NCI-H2227 (cell line): Measurements from ENCODE around the gene CRTAC1.

Experiments
- DNase-seq: peaks from one replicate; lab custom pipeline; 2025; ENCODE audit not compliant: unreplicated experiment; lab: John Stamatoyannopoulos, UW

CRTAC1 gene

GRCh38 chr10:97975598-97975997 is 54.8 kb downstream of the CRTAC1 start:
- no peak for DNase-seq

DNA sequence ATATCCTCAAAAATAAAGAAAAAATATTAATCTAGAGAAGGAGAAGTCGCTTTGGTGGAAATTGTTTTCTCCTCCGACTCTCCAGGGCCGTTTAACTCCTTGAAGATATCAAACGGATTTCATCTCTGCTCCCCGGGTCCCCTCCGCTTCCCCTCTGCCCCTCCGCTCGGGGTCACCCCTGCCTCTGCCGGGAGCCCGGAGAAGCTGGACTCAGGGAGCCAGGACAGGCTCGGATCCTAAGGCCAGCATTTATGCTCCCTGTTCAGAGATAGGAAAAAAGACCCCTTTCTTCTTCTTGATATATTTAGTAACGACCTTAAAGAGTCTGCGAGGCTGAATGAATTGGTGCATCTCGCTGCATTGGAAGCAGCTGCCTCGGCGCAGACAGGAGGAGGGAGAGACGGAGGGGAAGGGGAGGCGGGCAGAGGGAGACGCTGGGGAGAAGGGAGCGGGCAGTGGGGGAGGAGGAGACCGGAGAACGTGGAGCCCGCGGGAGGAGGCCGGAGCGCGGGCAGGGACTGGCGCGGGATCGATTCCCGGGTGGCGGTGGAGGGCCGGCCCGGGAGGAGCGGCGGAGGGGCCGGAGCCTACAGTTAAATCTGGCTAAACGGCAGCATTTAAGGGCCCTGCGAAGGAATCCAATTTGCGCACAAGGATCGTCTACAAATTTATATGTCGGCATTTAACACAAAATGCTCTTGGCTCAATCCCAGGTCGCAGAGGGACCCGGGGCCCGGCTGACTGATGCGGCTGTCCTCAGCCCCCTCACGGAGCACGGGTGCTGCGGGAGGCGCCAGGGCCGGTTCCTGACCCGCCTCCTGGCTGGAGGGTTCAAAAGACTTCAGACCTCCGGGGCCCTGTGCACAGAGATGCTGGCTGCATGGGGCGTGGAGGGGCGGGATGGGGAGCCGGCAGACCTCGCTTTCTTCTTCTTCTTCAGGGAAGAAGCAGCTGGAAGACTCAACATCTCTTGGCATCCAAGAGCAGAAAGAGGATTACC is 55.6 kb downstream of the CRTAC1 start:
- peak; percentile 59 for DNase-seq

DNA sequence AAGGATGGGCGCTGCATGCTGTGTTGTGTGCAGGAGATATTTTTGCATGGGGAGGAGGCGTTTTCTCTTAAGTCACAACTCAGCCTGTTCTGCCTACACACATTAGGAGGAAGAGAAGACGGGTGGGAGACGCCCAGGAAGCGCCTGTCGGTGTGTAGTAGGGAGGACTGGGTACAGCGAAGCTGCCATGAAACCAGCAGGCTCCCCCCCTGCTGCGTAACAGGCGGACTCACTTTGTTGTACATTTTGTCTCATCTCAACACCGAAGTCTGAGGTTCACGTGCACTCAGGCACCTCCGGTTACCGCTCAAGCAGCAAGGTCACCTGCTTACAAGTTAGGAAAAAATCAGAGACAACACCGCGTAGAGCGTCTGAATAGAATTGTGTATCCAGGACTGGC is 56.3 kb downstream of the CRTAC1 start:
- no peak for DNase-seq

DNA sequence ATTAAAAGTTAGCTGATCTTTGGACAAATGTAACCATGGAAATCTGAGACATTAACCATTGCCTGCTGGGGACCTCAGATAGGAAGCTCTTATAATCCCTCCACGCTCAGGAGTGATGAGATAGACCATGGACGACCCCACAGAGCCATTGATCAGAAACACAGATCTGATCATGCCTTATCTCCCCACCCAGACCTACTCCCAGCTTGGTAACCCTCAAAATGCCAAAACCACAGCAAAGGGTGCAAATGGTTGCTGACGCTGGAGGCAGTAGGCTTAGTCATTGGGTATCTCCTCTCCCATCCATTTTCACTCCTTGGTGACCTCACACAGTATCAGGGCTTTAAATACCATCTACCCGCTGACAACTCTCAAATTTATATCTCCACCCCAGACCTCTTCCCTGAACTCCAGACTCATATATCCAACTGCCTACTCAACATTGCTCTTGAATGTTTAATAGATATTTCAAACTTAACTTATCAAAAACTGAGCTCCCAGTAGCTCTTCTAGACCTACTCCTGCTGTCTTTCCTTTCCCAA is 60.8 kb downstream of the CRTAC1 start:
- DNase-seq: no peak

GRCh38 chr10:97964748-97965147 is 65.7 kb downstream of the CRTAC1 start:
- DNase-seq: no peak

- no peak for DNase-seq
Observed at GRCh38 chr10:97961945-97962344, 68.5 kb downstream of the CRTAC1 start.

DNA sequence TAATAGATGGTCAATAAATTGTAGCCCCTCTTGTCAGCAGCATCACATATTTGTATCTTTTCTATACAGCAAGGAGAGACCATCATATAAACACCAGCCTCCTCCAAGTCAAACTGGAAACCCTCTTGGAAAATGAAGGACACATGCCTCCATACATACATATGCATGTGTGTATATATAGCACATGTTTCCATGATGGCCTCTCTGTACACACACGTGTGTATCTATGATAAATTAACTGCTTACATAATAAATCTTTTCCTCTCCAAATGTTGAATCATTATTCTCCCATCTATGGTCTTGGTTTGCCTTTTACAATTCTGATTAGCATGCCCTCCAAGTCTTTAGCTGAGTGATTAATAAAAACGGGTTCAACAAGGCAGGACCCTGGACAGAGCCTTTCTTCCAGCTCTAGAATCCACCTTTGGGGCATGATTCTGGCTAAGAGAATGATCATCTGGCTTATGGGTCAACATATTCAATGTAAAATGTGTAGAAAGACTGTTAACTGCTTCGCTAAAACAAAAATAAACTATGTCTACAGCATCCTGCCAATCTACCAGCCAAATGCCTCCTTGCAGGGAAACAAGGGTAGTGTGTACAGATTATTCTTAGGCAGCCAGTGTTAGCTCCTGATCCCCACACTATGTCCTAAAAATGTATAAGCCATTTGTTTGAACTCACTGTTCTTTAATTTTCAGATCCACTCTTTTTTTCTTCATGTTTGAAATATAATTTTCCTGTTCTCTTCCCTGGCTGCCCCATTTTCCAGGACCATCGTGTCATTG is 70.0 kb downstream of the CRTAC1 start:
- no peak for DNase-seq

- no peak for DNase-seq
Observed at GRCh38 chr10:97949462-97949861, 81.0 kb downstream of the CRTAC1 start.

GRCh38 chr10:97948822-97949221 is 81.6 kb downstream of the CRTAC1 start:
- no peak for DNase-seq

- no peak for DNase-seq
Observed at GRCh38 chr10:97944772-97945171, 85.6 kb downstream of the CRTAC1 start.

GRCh38 chr10:97943294-97943693 is 87.1 kb downstream of the CRTAC1 start:
- DNase-seq: no peak

DNA sequence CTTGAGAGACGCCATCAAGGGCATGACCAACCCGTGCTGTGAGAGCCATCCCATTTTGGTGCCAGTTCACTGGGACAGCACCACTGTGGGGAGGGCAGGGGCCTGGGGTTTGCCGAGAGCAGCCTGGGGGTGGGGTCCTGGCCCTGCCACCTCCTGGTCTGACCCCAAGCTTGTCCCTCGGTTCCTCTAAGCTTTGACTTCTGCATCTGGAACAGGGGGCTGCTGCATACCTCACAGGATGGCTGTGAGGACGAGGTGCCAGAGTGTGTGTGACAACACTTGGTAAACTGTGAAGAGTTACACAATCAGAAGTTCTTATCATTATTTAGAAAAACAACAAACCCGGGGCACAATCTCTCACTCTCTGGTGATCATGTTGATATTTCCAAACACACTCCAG is 89.9 kb downstream of the CRTAC1 start:
- DNase-seq: no peak

GRCh38 chr10:97939446-97939990 is 90.9 kb downstream of the CRTAC1 start:
- no peak for DNase-seq

GRCh38 chr10:97937928-97938327 is 92.5 kb downstream of the CRTAC1 start:
- DNase-seq: no peak

GRCh38 chr10:97937054-97937453 is 93.4 kb downstream of the CRTAC1 start:
- DNase-seq: no peak

DNA sequence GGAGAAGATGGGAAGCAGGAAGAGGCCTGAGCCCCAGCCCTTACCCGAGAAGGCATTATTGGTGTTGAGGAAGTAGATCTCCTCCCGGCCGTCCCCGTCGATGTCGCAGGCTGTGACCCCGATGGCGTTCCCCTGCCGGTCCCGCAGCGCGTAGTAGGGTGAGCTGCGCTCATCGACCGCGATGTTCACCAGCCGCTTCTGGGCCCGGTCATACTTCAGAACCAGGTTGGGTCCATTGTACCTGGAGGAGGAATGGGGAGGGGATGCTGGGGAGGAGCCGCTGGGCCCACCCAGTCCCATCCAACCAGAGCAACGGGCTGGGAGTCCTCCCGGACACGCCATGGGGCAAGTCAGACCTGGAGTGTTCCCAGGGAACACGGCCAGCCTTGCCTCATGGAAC is 94.3 kb downstream of the CRTAC1 start:
- no peak for DNase-seq

DNA sequence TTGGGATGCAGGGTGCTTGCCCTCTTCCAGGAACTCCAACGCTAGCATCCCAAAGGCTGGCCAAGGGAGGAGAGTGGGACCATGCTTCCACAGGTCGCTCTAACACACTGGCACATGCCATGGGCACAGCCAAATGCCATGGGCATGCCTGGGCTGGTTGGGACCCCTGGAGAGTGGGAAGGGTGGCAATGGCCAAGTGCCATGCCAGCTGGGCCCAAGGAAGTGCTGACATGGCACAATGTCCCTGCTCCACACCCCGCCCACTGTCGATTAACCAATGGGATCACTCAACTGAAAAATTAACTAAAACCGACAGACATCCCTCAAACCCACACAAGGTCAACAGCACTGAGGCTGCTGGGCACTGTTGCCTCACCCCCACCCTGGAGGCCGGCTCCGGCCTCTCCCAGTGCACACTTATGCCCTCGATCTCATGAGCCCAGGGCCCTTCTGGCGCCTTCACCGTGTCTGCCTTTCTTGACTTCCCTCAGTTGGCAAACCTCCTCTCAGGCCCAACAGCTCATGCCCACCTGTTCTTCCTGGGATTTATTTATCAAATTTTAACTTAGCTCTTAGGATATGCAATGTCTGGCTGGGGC is 97.4 kb downstream of the CRTAC1 start:
- no peak for DNase-seq

DNA sequence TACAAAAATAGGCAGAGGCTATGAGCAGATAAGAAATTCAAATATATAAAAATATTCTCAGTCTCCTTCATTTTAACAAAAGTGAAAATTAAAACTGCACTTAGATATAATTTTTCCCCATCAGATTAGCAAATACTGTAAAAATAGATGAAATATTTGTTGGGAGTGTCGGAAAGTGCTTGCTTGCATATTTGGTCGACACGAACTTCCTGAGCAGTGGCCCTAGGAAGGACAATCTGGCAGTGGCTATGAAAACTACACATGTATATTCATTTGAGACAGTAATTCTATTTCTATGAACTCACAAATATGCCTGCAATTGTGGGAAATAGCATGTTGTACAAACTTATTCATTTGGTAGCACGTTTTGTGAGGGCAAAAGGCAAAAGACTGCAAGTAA is 99.4 kb downstream of the CRTAC1 start:
- no peak for DNase-seq

DNA sequence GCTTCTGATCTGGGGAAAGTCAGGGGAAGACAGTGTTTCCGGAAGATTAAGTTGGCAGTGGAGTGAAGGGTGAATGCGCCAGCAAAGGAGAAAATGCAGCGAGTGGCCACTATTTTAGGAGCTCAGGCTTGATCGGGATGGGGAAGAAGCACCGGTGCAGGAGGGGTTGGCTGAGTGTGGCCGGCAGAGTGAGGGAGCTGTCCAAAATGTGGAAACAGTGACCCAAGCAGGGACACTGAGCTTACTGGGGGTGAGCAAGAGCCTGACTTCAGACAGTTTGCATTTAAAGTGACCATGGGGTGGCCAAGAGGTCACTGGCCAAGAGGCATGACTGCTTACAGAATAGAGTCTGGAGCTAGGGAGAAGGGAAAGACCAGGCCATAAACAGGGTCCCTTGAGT is 101.5 kb downstream of the CRTAC1 start:
- no peak for DNase-seq

- no peak for DNase-seq
Observed at GRCh38 chr10:97927622-97928021, 102.8 kb downstream of the CRTAC1 start.

DNA sequence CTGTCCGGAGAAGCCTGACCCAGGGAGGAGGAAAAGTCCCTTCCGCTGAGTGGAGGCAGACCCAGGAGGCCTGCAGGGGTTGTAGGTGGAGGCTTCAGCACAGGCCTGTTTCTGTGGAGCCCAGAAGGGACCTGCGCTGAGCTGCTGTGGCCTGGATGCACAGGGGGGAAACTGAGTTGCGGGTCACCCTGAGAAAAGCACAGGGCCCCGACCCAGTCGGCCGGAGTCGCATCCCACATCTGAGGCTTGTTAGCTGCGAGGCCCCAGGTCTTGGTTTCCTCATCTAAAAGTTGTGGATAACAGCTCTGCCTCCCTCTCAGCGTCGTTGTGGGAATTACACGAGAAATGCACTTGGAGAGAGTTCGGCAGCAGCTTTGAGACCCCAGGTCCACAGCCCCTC is 104.4 kb downstream of the CRTAC1 start:
- no peak for DNase-seq
